T-helper 2 cell treated with Interferon-gamma antibody and Interleukin-4, amounts not matched to agents 100 ng/mL and 5 ng/mL, for 36 hours (primary cell): ENCODE measurements around the gene C5. TPM values are rescaled to one million over a fixed set of nuclear protein-coding genes. Genes with fewer than 3 reads are reported as not detected.

ENCODE experiments used
- intact Hi-C: fragments of 100-400 bp; cut with micrococcal nuclease; formaldehyde crosslinking; loops from one replicate; pipeline ENCODE4 v1.15.1; 2023
- total RNA-seq: library from RNA; stranded (reverse); gene quantifications from 2 replicates; pipeline ENCODE4 v1.2.3, GENCODE V29; 2022

The C5 gene
- total RNA-seq, 1 donor from 2014 or later: 1.5 TPM

DNA sequence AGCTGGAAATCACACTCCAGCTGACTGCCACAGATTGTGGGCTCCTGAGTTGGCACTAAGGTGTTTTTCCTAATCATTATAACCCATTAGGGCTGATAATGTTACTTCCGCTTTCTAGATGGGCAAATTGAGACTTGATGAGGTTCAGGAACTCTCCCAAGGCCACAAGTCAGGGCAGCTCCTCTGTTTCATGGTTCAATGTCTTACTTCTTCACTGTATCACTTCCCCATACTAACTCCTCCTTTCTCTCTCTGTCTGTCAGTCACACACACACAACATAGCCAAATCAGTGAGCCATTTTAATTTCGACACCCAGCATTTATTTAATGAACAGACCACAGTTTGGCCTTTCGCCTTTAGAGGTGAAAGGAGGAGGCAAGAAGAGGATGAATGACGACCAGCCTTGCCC is 105.6 kb downstream of the C5 start:
- intact Hi-C loops: no loop called here

DNA sequence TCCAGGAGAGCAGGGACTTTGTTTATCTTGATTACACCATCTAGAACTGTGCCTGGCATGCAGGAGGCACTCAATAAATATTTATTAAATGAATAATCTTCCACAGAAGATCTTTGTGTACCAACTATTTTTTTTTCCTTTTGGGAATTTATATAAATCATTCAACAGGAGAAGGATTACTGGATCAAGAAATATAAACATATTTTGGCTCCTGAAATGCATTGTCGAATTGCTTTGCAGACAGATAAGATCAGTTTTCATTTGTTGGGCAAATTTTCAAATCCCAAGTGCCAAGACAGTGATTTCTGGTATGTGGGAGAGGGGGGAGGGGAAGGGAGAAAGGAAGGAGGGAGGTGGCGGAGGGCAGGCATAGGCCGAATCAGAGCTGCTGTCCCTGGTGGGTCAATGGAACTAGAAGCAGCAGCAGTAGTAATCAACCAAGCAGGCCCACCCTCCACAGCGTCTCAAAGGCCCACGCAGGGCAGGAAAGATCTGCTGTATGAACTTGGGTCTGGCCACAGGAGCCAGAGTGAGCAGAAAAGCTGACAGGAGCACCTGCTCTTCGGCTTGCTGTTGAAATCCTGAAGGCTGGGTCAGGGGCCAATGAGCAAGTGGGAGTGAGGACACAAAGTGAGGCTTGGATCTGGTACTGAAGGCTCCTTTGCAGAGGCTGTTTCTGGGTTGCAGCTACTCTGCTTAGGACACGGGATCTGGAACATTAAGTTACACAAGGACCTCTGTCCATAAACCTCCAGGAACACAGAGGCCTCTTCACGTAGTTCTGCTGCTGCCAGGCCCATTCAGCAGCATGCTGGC is 107.7 kb downstream of the C5 start:
- intact Hi-C loops: no loop called here

DNA sequence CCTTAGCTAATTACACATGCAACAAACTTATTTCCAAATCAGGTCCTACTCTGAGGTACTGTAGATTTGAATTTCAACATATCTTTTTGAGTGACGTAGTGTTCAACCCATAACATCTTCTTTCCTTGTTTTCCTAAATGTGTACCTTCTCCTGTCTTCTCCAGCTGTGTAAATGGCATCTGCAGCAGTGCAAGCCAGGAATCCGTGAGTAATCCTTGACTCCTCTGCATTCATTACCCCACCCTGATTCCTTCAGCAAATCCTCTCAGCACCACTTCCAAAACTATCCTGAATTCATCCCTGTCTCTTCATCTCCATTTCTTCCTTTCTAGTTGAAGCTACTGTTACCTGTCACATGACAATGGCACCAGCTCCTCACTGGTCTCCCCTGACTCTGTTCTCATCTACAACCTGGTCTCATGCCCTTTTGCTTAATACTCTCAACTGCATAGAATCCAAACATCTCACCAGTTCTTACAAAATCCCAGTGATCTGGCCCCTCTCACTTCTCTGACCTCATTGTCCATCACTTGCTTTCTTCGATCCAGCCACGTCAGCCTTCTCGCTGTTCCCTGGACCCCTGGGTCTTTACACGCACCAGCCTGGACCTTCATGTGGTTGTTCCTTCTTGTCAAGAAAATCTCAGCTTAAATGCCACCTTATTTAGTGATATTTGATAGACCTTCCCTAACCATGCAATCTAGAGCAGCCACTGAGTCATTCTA is 108.9 kb downstream of the C5 start:
- intact Hi-C loops: no loop called here

DNA sequence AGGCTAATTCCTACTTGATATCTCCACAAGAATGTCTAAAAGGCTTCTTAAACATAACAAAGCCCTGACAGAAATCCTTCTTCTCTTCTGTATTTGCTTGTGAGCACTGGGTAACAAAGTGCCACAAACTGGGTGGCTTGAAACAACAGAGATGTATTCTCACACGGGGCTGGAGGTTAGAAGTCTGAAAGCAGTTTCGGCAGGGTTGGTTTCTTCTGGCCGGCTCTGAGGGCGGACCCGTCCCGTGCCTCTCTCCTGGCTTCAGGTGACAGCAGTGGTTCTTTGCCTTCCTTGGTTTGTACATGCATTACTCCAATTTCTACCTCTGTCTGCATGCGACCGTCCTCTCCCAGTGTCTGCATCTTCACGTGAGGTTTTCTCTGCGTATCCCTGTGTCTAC is 109.5 kb downstream of the C5 start:
- intact Hi-C loops: no loop called here

DNA sequence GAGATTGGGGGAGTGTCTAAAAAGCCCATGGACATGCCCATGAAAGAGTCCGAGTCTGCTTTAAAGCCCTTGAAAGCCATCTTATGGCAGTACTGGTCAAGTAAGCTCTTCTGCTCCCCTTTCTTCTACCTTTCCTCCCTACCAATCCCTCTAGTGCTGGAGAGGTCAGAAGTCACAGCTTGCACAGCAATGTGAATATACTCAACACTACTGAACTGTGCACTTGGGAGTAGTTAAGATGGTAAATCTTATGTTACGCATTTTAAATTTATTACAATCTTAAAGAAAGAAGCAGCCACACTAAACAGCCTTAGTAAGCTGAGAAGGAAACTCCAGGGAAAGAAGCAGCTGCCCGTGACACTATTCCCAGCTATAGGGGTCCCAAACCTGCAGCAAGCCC is 111.2 kb downstream of the C5 start:
- intact Hi-C loops: no loop called here

DNA sequence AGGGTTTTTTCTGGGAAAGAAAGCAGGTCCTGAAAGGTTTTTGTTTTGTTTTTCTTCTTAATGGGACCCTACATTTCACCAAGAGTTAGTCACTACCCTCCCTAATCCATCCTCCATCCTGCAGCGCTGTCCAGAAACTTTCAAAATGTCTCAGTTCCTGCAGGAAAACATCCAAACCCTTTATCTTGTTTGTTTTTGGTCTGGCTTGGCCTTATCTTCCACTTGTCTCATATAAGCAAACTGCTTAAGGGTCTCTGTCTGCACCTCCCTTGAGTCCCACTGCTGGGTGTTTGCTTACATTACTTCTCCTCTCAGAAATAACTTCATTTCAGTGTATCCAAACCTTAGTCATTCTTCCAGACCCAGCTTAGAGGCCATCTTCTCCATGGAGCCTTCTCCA is 112.5 kb downstream of the C5 start:
- intact Hi-C loops: no loop called here

DNA sequence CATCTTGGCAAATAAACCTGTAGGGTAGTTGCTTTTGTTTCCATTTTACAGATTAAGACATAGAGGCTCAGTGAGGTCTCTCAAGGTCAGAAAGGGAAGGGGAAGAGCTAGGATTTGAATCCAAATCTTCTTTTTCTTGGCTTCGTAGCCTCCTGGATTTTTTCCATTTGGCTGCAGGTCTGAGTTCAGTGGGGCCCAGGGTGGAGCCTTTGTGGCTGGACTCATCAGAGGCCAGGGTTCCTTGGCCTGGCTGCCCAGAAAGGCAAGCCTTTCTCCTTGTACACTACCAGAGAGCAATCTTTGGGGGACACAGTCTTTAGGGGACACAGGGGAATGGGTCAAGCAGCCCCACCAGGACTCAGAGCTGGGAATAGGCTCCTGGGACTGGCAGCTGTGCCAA is 112.9 kb downstream of the C5 start:
- intact Hi-C loops: no loop called here

DNA sequence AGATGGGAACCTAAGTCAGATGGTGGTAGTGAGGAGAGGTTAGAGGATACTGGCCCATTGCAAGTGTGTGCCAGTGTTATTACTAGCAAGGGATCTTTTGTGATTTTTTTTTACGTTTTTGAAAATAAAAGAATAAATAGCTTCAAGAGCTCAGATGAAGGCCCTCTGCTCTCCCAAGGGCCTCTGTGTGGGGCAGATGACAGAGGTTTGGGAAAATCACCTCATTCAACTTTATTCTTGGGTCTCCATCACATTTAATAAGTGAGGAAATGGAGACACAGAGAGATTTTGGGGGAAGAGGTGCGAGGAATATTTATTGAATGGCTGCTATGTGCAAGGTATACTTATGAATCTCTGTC is 113.3 kb downstream of the C5 start:
- intact Hi-C loops: loop anchor here (1.0 kb wide), 4 partner anchors 44 to 181 kb away; no protein-coding TSS in a partner anchor

DNA sequence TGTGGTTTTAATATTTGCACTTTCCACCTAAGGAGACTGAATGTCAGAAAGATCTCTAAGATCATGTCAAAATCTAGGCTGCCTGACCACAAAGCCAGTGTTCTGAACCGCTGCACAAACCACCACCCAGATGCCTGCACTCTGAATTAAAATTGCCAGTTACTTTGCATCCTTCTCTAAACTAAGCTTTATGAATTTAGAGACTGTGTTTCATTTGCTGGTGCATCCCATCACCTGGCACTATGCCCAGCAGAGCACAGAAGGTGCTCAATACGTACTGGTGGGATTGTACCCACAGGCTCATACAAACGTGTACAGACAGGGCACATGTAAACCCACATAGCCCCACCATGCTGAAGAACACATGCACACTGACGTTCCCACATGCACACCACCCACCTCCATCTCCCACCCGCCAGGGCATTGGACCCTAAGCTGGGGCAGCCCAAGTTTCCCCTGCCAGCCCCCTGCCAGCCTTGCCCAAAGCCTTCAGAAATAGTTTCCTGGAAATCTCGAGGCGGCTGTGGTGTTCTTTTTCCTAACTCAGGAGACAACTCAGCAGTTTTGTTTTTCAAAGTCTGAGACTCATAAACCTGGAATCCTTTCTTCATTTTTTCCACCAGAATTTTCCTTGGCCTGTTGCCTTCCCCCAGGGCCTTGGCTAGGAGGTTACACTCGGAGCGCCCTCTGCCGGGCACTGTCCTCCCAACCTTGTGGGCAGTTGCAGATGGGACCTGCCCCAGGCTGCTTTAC is 113.9 kb downstream of the C5 start:
- intact Hi-C loops: loop anchor here (1.0 kb wide), 4 partner anchors 44 to 181 kb away; no protein-coding TSS in a partner anchor

DNA sequence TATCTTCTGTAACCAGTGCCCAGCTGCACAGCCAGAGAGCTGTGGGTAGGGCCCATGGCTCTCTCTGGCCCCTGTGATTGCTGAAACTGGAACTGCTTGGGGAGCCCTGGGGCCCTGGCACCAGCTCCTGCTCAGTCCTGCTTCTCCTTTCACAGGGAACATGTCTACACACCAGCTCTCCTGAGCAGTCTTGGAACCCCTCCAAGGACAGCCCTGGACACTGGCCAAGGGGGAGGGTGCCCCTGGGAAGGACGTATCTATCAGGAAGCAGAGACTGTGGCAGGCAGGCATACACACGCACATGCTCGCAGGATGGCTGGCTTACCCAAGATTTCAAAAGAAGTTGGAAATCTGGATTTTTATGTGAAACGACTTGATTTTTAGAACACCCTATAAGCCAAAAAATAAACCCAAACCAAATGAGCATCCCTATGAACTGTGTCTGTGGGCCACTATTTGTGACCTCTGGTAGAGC is 114.7 kb downstream of the C5 start:
- intact Hi-C loops: no loop called here

DNA sequence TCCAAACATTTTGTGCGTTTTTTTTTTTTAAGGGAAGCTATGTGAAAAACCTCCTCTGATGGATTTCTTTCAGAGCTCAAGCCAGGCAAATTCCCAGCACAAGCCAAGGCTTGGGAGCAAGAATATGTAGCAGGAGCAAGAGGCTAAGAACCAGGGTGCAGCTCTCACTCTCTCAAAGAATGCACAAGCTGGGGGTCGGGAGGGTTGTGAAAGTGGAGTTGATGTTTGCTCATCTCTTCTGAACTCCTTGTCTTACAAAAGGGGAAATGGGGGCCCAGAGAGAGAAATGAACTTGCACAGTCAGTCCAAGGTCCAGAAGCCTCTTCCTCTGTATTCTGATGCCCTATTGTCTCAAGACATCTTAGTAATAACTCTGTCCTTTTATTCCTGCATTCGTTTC is 115.8 kb downstream of the C5 start:
- intact Hi-C loops: no loop called here

DNA sequence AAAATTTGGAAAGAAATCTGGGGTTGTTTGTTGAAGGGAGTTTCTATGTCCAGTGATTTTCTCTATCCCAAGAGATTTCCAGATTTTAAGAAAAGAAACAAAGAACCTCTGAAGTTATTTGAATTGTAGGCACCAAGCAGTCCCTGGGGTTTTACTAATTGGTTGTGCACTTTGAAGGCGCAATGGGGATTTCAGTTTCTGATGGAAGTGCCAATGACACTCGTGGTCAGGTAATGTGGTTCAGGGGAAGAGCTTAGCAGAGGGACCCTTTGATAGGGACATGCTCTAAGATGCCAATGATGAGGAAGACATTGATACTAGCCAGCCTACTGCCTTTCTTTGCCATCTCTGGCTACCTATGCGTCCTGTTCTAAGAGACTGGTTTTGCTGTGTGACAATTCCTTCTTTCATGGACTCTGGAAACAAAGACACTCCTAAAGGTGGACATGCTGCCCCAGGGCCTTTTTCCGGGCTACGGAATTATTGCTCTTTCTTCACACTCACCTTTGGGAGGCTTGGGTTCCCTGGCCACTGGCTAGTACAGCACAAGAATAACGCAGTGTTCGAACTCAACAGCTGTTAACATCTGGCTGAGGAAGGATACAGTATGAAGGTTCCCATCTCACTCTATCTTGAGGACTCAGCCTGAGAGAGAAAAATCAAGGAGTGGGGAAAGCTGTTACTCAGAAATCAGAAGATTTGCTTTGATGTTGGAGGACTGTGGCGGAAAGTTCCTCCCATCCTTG is 116.6 kb downstream of the C5 start:
- intact Hi-C loops: no loop called here

DNA sequence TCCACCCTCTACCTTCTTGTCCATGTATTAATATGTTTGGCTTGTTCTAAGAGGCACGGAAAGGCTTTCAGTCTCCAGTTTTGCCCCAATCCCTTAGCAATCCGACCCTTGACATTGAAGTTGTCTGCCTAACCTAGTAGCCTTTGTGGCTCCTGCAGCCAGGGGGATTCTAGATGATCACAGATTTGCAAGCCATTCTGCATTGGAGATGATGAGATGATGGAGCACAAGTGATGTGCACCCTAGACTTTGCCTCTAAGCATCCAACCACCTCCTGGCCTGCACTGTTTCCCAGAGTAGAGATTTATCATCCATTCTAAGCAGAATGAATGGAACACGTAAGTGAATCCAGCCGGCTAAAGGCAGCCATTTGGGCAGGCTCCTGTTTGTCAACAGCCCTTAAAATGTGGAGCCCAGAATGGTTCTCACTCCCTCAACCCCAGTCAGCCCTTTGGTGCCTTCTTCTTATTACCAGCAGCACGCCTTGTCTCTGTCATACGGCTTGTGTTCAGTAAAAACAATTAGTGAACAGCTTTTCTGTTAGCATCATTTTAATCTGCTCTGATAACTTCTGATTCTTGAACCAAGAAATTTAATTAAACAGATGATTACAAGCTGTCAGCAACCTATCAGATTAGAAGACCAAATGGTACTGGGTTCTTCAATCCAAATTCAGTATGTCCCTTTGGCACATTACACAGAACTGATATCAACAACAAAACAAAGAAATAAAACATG is 117.8 kb downstream of the C5 start:
- intact Hi-C loops: no loop called here

DNA sequence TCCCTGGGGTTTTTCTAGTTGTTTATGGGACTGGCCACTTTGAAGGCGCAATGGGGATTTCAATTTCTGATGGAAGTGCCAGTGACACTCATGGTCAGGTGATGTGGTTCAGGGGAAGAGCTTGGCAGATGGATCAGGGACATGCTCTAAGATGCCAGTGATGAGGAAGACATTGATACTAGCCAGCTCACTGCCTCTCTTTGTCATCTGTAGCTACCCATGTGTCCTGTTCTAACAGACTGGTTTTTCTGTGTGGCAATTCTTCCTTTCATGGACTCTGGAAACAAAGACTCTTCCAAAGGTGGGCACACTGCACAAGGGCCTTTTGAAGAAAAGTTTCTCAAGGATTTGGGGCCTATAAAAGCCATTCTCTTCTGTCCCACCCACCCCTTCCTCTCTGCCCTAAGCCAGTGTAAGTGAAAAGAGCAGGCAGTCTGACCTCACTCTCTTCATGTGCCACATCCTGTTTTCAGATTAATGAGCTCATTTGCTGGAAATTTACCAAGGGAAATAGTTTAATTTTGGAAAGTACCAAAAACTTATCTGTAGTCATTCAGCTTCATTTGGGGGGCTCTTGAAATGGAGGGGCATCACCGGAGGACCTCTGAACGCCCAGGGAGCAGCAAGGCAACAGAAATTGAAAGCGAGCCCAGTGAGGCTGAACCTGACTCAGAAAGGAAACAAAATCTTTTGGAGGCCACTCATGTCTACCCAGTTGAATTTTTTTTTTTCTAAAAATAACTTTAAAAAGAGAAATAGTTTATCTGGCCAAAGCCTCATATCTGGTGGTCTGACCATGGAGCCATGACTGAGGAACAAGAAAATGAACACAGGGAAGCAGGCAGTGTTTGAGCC is 118.6 kb downstream of the C5 start:
- intact Hi-C loops: loop anchor here (1.0 kb wide), 2 partner anchors 41 to 54 kb away; partner anchors contain the start of gene PHF19

DNA sequence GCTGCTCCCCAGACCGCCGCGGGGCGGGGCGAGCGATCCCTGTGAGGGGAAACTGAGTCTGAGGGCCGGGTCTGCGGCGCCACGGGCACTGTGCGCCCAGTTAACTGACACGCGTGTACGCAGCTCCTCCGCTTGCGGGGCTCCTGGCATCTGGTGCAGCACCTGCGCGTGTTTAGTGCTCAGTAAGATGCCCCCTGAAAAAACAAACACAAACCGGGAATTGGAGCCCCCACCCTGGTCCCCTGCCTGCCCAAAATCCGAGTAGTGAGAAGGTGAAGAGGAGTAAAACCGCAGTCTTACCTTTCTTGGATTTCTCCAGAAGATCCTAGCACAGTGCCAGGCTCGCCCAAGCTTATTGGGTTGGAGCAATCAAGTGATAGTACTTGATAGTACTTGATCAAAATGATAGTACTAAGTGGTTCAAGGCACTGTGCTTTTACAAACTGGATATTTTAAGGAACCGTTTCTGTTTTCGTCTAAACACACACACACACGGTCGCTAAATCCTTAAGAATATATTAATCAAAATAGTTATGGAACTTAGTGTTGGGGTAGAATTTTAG is 120.8 kb downstream of the C5 start:
- intact Hi-C loops: loop anchor here (2.0 to 5.0 kb wide), 5 partner anchors 137 to 273 kb away; partner anchors contain the start of genes CNTRL, FBXW2, MEGF9 and RAB14

DNA sequence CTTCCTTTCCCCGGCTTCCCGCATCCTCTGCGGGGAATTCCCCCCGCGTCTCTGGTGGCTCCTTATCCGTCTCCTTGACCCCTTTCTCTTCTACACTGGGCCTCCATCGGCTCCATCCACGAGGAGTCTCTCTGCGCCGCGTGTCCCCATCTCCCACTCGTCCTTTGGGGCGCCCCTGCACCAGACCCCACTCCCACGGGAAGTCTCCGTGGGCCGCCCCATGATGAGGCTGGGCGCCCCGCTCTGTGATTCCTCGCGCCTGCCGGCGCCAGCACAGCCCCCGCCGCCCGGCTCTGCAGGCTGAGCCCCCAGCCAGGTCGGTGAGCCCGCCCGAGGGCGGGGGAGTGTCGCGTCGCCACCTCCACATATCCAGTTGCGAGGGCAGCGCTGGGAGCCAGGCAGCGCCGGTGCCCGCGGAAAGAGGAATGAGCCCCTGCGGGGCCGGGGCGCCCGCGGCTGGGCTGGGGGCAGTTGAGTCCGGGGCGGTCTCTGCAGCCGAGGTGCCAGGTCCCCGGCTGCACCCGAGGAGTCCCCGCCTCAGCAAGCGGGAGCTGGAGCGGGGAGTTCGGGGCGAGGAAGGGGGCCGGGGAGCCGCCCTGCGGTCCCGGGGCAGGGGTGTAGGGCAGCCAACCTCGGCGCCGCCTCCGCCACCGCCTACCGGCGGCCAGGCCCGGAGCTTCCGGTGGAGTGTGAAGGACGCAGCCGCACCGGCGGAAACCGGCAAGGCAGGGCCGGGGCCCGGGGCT is 121.4 kb downstream of the C5 start:
- intact Hi-C loops: loop anchor here (2.0 to 5.0 kb wide), 5 partner anchors 136 to 274 kb away; partner anchors contain the start of genes CNTRL, FBXW2, MEGF9 and RAB14

DNA sequence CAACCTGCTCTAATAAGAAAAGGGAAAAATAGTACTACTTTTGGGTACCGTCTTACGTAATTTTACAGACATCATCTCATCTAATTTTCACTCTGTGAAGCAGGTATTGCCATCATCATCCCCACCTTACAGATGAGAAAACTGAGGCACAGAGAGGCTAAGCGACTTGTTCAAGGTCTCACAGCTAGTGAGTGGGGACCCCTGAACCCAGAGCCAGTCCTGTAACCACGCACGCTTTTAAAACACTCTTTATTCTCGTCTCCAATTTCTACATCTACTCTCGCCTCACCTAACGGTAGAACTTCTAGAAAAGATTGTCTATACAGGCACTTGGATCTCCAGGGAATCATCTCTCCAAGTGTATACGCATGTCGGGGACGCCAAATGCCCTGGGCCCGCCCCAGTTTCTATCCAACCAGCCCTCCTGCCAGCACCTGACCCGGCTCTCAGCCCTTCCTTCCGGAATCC is 122.0 kb downstream of the C5 start:
- intact Hi-C loops: loop anchor here (2.0 to 5.0 kb wide), 5 partner anchors 136 to 274 kb away; partner anchors contain the start of genes CNTRL, FBXW2, MEGF9 and RAB14
